HG03095 (cell line): Measurements from ENCODE around the gene SMOC1.

ENCODE experiments used
- ATAC-seq: cut with Tn5 transposase; IDR thresholded peaks from one replicate; pipeline ENCODE4 v1.9.1; 2021; ENCODE audit warnings: moderate library complexity; ENCODE audit not compliant: unreplicated experiment

SMOC1 gene

GRCh38 chr14:69937367-69938081 is 58.3 kb downstream of the SMOC1 start:
- ATAC-seq: no peak

GRCh38 chr14:69938751-69939150 is 59.5 kb downstream of the SMOC1 start:
- ATAC-seq: no peak

GRCh38 chr14:69941768-69942742 is 62.8 kb downstream of the SMOC1 start:
- no peak for ATAC-seq

- ATAC-seq: no peak
These were observed 64.0 kb downstream of the SMOC1 start for GRCh38 chr14:69943084-69943780.

GRCh38 chr14:69945347-69945746 is 66.1 kb downstream of the SMOC1 start:
- no peak for ATAC-seq

- ATAC-seq: no peak
These were observed 66.7 kb downstream of the SMOC1 start for GRCh38 chr14:69945912-69946311.

GRCh38 chr14:69948351-69948750 is 69.1 kb downstream of the SMOC1 start:
- no peak for ATAC-seq

GRCh38 chr14:69951263-69951662 is 72.0 kb downstream of the SMOC1 start:
- no peak for ATAC-seq

GRCh38 chr14:69951935-69952334 is 72.7 kb downstream of the SMOC1 start:
- no peak for ATAC-seq

GRCh38 chr14:69953266-69953915 is 74.2 kb downstream of the SMOC1 start:
- ATAC-seq: no peak

GRCh38 chr14:69955855-69956845 is 76.9 kb downstream of the SMOC1 start:
- ATAC-seq: no peak

GRCh38 chr14:69956970-69957369 is 77.8 kb downstream of the SMOC1 start:
- ATAC-seq: no peak

GRCh38 chr14:69957986-69958385 is 78.8 kb downstream of the SMOC1 start:
- ATAC-seq: no peak

- no peak for ATAC-seq
These were observed 79.9 kb downstream of the SMOC1 start for GRCh38 chr14:69959136-69959535.

GRCh38 chr14:69960296-69960695 is 81.1 kb downstream of the SMOC1 start:
- ATAC-seq: no peak

GRCh38 chr14:69963966-69964365 is 84.8 kb downstream of the SMOC1 start:
- ATAC-seq: no peak

GRCh38 chr14:69964841-69965240 is 85.6 kb downstream of the SMOC1 start:
- no peak for ATAC-seq

- ATAC-seq: no peak
These were observed 88.9 kb downstream of the SMOC1 start for GRCh38 chr14:69968132-69968531.

GRCh38 chr14:69968681-69969080 is 89.5 kb downstream of the SMOC1 start:
- no peak for ATAC-seq

GRCh38 chr14:69972755-69973154 is 93.5 kb downstream of the SMOC1 start:
- ATAC-seq: no peak
